ENCODE data around the gene COL27A1.
A peak's percentile ranks its signal among the peaks of the same experiment; 100 is the strongest.

COL27A1 gene

DNA sequence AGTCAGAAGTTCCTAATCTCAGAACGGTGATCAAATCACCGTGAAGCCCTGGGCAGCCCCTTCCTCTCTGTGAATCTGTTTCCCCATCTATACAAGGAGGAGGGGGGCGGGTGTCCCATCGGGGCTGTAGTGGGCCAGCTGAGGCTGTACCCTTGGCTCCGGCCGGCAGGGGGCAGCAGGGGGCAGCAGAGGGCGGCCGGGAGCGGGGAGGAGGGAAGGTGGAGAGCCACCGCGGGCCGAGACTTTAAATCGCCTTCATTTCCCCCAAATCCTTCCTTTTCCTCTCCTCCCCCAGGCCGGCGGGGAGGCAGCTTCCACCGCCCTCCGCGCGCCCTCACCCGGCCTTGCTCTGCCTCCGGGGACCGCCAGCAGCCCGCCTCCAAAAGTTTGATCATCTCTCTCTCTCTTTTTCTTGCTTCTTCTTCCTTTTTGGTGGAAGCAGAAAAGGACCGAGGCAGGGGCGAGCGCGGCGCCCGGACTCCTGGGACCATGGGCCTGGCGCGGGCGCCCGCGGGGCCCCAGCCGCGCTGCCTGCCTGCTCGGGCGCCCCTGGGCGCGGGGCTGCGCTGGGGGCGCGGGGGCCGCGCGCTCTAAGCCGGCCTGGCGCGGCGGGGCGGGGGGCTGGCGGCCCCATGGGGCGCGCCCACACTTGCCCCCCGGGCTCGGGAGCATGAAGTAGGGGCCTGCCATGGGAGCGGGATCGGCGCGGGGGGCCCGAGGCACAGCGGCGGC is at the start of gene COL27A1:
TSS of gene COL27A1 (plus strand) at position 275 of the 732 bp plus-strand sequence. CDS start at position 689, 414 bp downstream.
- peak; percentile 44 for DNase-seq (ENCODE audit: low spot score)

GRCh38 chr9:114107286-114108001 is 47.9 kb upstream of the COL27A1 start:
- no peak for DNase-seq (ENCODE audit: low spot score)

- peak; percentile 24 for DNase-seq (ENCODE audit: low spot score)
Measured at GRCh38 chr9:114108016-114108833, 47.1 kb upstream of the COL27A1 start.

DNA sequence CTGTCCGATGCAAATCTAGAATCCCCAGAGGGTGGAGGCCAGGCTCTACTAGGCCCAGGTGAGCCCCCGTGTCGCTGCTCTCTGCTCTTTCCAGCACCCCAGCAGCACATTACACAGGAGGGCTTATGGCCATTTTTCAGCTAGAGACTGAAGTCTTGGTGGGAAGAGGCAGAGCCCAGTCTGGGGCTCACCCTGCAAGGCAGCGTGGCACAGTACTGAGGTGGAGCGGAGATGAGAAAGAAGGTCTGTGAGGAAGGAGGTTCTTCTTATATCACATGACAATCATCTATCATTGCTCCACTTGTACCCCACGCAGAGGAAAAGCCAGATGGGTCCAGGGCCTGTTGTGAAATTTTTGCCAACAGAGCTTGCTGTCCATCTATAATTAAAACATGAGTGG is 46.2 kb upstream of the COL27A1 start:
- DNase-seq (ENCODE audit: low spot score) = no peak

DNA sequence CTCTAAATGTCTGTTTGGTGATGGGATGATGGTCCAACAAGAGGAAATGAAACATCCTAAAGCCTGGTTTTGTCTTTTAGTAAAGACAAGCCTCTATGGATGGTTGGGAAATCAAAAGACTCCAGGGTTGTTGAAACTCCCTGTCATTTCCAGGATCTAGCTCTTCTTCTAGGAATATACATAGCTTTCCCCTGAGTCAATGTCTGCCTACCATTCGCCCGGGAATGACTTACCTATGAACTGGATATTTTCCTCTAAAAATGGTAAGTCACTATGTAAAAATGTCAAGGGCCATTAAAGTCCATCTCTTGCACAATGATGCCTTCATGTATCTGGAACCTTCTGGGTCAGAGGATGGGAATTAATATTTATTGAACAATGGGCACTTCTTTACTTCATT is 45.2 kb upstream of the COL27A1 start:
- no peak for DNase-seq (ENCODE audit: low spot score)

DNA sequence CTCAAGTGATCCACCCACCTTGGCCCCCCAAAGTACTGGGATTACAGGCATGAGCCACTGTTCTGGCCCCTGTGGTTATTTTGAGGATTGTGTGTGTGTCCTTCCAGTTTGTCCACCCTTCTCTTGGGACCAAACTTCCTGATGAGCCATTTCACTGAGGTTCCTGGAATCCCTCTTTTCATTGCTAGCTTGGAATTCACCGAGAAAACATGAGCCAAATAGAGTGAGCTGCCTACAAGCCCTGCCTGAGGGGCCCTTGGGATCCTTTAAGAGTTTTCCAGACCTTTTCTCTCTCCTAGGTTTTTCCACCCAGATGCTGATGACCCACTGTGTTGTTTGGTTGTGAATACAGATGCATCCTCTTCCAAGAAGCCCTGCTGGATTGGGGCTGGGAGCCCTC is 43.0 kb upstream of the COL27A1 start:
- no peak for DNase-seq (ENCODE audit: low spot score)

DNA sequence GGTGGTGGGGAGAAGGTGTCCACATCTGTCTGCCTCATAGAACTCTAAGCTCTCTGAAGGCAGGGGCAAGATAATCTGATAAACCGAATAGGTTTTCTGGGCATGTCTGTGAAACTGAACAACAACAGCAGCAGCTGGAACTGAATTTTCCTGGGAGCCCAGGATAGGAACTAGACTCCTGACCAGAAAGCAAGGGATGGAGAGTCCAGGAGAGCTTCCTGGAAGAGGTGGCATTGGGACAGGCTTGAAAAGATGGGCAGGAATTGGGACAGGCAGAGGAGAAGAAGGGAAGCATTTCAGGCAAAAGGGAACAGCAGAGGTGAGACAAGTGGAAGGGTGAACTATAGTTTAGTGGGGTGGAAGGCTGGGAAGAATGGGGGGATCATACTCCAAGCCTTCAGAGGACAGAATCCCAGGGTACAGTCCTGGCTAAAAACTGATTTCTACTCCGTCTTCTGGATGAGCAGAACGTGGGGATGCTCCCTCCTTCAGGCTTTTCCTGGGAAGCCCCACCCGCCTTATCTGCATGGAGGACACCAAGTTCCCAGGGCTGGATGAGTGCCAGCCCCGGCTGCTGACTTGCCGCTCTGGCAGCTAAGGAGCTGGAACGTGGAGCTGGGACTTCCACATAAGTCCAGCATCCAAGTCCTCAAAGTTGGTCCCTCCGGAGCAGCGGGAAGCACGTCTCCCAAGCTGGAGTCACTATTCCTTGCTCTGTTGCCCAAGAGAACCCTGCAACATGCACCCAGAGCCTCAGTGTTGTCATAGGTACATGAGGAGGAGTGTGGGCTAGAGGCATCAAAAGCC is 42.4 kb upstream of the COL27A1 start:
- no peak for DNase-seq (ENCODE audit: low spot score)

DNA sequence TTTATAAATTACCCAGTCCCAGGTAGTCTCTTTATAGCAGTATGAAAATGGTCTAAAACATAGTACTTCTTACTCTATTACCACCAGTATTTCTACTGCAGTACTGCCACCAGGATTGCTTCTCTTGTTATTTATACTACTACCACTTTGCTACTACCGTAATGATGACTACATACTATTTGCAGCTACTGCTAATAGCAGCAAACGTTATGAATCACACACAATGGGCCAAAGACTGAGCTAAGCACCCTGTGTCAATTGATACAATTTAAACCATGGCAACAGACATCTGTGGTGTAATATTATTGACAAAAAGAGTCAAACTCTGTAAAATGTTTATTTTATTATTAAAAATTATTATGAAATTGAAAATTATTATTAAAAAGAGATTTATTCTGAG is 41.0 kb upstream of the COL27A1 start:
- no peak for DNase-seq (ENCODE audit: low spot score)

DNA sequence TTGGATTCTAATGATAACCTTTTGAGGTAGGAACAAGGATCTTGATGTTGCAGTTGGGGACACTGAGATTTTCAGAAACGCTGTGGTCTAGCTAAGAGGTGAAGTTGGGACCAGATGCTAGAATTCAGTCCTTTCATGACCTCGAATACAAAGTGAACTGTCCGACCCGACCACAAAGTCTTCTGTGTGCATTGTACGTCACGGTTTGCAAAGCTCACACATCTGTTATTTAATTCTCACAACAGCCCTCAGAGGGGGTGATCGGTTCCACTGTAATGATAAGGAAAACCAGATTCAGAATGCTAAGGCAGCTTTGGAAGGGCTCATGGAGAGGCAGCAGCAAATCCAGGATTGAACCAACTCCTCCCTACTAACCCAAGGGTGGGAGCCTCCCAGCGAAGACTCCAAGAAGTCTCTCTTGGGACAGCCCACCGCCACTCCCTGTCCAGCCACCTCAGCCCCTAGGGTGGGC is 39.6 kb upstream of the COL27A1 start:
- DNase-seq (ENCODE audit: low spot score) = no peak

DNA sequence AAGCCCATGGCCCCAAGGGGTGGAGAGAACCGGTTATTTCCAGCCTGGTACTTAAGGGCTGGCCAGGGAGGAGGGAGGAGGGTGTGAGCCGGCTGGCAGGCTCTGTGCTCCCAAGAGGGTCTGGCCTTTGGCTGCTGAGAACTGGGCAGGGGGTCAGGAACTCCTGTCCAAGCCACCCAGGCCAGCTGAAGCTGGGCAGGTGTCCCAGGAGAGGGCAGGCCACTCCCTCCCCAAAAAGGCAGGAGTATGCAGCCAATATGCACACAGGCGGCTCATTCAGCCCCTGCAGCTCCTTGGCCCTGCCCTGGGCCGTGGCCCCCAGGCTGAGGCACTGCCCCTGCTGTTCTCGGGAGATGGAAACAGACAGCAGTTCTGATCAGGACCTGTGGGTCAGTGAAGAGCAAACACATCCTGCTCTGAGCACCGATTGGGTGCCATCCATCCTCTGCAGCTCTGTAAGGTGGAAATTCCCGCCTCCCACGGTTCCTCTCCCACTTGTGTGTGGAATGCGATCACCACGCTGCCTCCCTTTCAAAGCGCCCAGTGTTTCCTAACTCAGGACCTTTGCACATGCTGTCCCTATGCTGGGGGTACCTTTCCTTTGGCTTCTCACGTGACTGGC is 39.1 kb upstream of the COL27A1 start:
- no peak for DNase-seq (ENCODE audit: low spot score)

GRCh38 chr9:114117614-114117995 is 37.7 kb upstream of the COL27A1 start:
- no peak for DNase-seq (ENCODE audit: low spot score)

DNA sequence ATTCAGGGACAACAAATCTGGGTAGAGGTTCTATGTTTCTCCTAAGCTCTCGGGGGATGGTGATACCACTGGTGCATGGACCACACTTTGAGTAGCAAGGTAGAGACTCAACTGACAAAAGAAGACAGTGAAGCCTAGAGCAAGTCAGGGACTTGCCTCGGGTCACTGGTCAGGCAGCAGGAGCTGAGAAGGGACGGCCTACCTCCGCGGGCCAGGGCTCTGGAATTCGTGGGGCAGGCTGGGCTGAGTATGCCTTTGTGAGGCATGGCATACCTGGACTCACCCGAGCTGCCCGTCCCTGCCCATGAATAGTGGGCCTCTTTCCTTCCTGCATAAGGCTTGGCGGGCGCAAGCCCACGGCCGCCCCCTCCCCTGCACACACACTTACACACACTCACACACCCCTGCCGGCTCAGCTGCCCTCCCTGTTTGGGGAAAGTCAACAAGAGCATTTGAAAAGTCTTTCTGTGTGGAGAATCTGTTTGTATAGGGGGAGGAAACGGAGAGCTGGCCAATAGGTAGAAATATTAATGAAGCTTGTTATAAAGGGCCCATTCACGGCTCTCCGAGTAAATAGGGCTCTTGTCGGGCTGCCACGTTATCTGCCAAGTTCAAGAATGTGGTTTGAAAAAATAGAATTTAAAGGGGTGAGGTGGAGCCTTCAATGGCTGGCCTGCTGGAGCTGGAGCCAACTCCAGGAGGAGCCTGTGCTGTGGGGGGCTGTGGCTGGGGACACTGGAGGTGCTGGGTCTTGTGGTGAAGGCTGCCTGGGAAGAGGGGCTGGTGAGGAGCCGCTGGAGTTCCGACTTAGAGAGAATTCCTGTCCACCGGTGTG is 37.1 kb upstream of the COL27A1 start:
- DNase-seq (ENCODE audit: low spot score) = no peak

- DNase-seq (ENCODE audit: low spot score) = no peak
Measured at GRCh38 chr9:114119242-114120191, 35.8 kb upstream of the COL27A1 start.

- DNase-seq (ENCODE audit: low spot score) = no peak
Measured at GRCh38 chr9:114120192-114121014, 34.9 kb upstream of the COL27A1 start.

DNA sequence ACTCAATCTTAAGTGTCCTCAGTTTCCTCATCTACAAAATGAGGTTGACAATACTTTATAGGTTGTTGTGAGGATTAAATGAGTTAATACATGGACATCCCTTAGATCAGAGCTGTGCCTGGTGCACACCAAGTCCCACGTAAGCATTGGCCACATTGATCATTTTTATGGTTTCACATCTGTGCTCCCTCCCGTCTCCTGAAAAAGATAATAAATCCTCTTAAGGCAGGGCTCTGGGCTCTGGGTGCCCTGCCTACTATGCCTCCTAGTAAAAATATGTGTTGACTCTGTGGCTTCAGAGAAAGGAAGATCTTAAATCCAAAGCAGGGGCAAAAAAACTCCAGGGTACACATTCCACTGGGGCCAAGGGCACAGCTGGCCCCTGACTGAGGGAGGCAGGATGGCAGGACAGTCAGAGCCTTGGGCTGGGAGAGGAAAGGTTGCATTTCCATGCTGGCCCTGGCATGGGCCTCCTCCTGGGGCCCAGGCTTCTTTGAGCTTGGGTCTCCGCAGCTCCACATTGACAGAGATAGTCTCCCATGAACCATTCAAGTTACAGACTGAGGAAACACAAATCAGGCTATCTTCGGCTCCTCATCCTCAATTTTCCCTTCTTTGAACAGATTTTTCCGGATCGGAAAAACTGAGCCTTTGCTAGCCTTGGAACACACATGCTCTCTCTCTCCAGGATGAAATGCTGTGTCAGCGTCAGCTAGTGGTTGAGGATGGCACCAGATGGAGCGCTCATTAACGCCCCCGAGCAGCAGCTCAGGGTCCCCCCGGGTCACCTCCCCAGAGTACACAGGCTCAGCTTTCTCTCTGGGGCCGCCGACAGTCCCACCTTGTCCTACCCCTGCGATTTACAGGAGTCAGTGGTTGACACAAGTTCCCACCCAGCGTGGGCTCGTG is 33.9 kb upstream of the COL27A1 start:
- no peak for DNase-seq (ENCODE audit: low spot score)

- DNase-seq (ENCODE audit: low spot score) = no peak
Measured at GRCh38 chr9:114122136-114123027, 33.0 kb upstream of the COL27A1 start.
